Neural crest cell (in vitro differentiated cells): ENCODE results near the gene IQCE. TPM values are rescaled to one million over a fixed set of nuclear protein-coding genes. Genes with fewer than 3 reads are reported as not detected.

Source experiments
- DNase-seq: peaks from one replicate; pipeline ENCODE4 v3.0.0; 2021; ENCODE audit warnings: low read depth, mixed read lengths, low spot score
- H3K27ac Mint-ChIP-seq: one replicate; pipeline ENCODE4 v1.8.0; 2021; ENCODE audit warnings: mild to moderate bottlenecking, mixed read lengths; ENCODE audit not compliant: unreplicated experiment
- H3K27me3 Mint-ChIP-seq: 2 replicates; pipeline ENCODE4 v1.8.0; 2021; ENCODE audit warnings: low read depth, mild to moderate bottlenecking, mixed read lengths
- H3K36me3 Mint-ChIP-seq: 2 replicates; pipeline ENCODE4 v1.8.0; 2021; ENCODE audit warnings: low read depth, mild to moderate bottlenecking, mixed read lengths
- H3K4me1 Mint-ChIP-seq: 2 replicates; pipeline ENCODE4 v1.8.0; 2021; ENCODE audit warnings: mixed read lengths
- H3K4me3 Mint-ChIP-seq: one replicate; pipeline ENCODE4 v1.8.0; 2021; ENCODE audit warnings: mild to moderate bottlenecking, mixed read lengths
- H3K9me3 Mint-ChIP-seq: 2 replicates; pipeline ENCODE4 v1.8.0; 2021; ENCODE audit warnings: mixed read lengths
- CTCF ChIP-seq: fragments of 200-600 bp; sonication (generic); conservative IDR thresholded peaks from 2 replicates; pipeline ENCODE4 v1.5.0; 2021; ENCODE audit warnings: antibody characterized with exemption, mild to moderate bottlenecking
- total RNA-seq: library from RNA; stranded (reverse); gene quantifications from 2 replicates; pipeline ENCODE4 v1.2.1, GENCODE V29; 2021

The IQCE gene
- total RNA-seq, 1 donor from 2014 or later: 22.4 TPM

DNA sequence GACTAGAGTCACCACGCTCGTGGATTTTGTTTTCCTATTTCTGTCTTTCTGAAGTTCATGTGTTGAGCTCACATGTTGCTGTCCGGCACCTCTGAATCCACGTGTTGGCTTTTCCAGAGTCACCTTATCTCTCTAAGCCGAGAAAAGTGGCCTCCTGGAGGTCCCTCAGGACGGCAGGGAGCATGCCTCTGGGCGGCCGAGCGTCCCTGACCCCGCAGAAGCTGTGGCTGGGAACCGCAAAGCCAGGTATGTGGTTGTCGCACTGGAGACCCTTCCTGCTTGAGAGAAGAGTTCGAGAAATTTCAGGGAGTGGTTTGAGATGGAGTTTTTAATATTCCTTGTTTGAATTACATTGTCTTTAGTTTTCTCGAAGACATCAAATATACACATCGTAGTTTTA lies 12.6 kb downstream of the IQCE start:
- Mint-ChIP-seq H3K27ac (no peak overlapping the region), H3K9me3 (no peaks in the 10 kb centered on the region), H3K4me3 (no peak overlapping the region), H3K27me3 (no peaks in the 10 kb centered on the region), H3K36me3 (peaks cover 5% of the 10 kb centered on the region), H3K4me1 (peaks cover 30% of the 10 kb centered on the region)
- no peak for TF ChIP-seq CTCF
- no peak for DNase-seq

- no peak overlapping the region for H3K4me3 Mint-ChIP-seq
- peaks cover 5% of the 10 kb centered on the region for H3K36me3 Mint-ChIP-seq
- no peak for TF ChIP-seq CTCF
- no peaks in the 10 kb centered on the region for H3K27me3 Mint-ChIP-seq
- no peaks in the 10 kb centered on the region for H3K9me3 Mint-ChIP-seq
- no peak for DNase-seq
- H3K4me1 Mint-ChIP-seq: peaks cover 23% of the 10 kb centered on the region
- H3K27ac Mint-ChIP-seq: peak overlapping the region; percentile 27
Measured at GRCh38 chr7:2572101-2572842, 13.5 kb downstream of the IQCE start.

DNA sequence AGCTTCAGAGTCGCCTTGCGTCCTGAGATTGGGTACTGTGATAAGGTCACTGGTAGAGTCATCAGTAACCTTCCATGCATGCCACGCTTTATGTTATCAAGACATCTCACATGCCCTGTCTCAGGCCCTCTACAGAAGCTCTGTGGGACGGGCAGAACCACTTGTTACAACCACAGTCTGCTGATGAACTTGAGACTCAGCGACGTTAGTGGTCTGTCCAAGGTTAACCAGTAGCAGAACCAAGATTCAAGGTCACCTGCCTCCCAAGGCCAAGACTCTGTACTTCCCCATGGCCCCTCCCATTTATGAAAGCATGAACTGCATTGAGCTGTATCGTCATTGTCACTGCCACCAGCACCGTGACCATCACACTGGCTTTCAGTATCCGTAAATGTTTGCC lies 15.0 kb downstream of the IQCE start:
- Mint-ChIP-seq H3K27me3 (no peaks in the 10 kb centered on the region), H3K4me1 (peaks cover 14% of the 10 kb centered on the region), H3K4me3 (no peak overlapping the region), H3K36me3 (peaks cover 5% of the 10 kb centered on the region), H3K9me3 (no peaks in the 10 kb centered on the region), H3K27ac (peak overlapping the region; percentile 52)
- TF ChIP-seq CTCF: no peak
- DNase-seq: no peak

GRCh38 chr7:2575046-2575732 lies 16.4 kb downstream of the IQCE start:
- no peak for TF ChIP-seq CTCF
- no peak for DNase-seq
- no peaks in the 10 kb centered on the region for H3K27me3 Mint-ChIP-seq

GRCh38 chr7:2575733-2576340 lies 17.1 kb downstream of the IQCE start:
- Mint-ChIP-seq H3K27ac (peak overlapping the region; percentile 89), H3K4me1 (peaks cover 5% of the 10 kb centered on the region), H3K36me3 (peaks cover 5% of the 10 kb centered on the region), H3K9me3 (no peaks in the 10 kb centered on the region), H3K4me3 (no peak overlapping the region), H3K27me3 (no peaks in the 10 kb centered on the region)
- no peak for DNase-seq
- TF ChIP-seq CTCF: no peak

More at GRCh38 chr7:2575046-2575732, 16.4 kb downstream of the IQCE start:
- H3K36me3 Mint-ChIP-seq: peaks cover 5% of the 10 kb centered on the region
- H3K27ac Mint-ChIP-seq: no peak overlapping the region
- no peaks in the 10 kb centered on the region for H3K9me3 Mint-ChIP-seq
- H3K4me3 Mint-ChIP-seq: no peak overlapping the region
- H3K4me1 Mint-ChIP-seq: peaks cover 5% of the 10 kb centered on the region
